Heart left ventricle (tissue), 16 donors: ENCODE data around the gene ETV7. TPM values are rescaled to one million over a fixed set of nuclear protein-coding genes. Genes with fewer than 3 reads are reported as not detected.
"Not testable (repeated sequence)": the region's sequence is repeated elsewhere in the genome, so short reads cannot be mapped to it uniquely, and the experiment has no call there.

Experiments
- ATAC-seq, 4 donors: fragments of 200-7000 bp; cut with Tn5 transposase; one replicate each; pipeline ENCODE4 v1.9.1; 2020 to 2022; ENCODE audit warnings: moderate library complexity in 4 of 4, mild to moderate bottlenecking in 3 of 4, moderate number of reproducible peaks in 1 of 4
- DNase-seq, 5 donors: peaks; one replicate each; pipeline ENCODE4 v3.0.0-alpha.2; 2020
- H3K27ac ChIP-seq, 12 donors: fragments of 200-600 bp; sonication (generic) in 4 of 12; one replicate each; pipeline versions ENCODE4 v1.5.0 to v1.8.0; 2016 to 2022; ENCODE audit warnings: mild to moderate bottlenecking in 2 of 12
- H3K27me3 ChIP-seq, 9 donors: fragments of 200-600 bp; sonication (generic) in 2 of 9; one replicate each; pipeline versions ENCODE4 v1.5.1 to v1.8.0; 2016 to 2022; ENCODE audit warnings: mild to moderate bottlenecking in 3 of 9
- H3K36me3 ChIP-seq, 9 donors: fragments of 200-600 bp; sonication (generic) in 2 of 9; one replicate each; pipeline versions ENCODE4 v1.5.0 to v1.8.0; 2018 to 2022; ENCODE audit warnings: mild to moderate bottlenecking in 2 of 9
- H3K4me1 ChIP-seq, 12 donors: fragments of 200-600 bp; sonication (generic) in 4 of 12; one replicate each; pipeline versions ENCODE4 v1.5.0 to v1.8.0; 2016 to 2022; ENCODE audit warnings: mild to moderate bottlenecking in 3 of 12
- H3K4me3 ChIP-seq, 12 donors: fragments of 200-600 bp; sonication (generic) in 4 of 12; one replicate each; pipeline versions ENCODE4 v1.5.0 to v1.8.0; 2017 to 2022; ENCODE audit warnings: mild to moderate bottlenecking in 9 of 12, moderate library complexity in 4 of 12
- H3K9me3 ChIP-seq, 12 donors: fragments of 200-600 bp; sonication (generic) in 4 of 12; one replicate each; pipeline versions ENCODE4 v1.5.0 to v1.8.0; 2016 to 2022; ENCODE audit warnings: mild to moderate bottlenecking in 1 of 12
- CTCF ChIP-seq, 12 donors: fragments of 200-600 bp; sonication (generic) in 4 of 12; IDR thresholded peaks; one replicate each; pipeline versions ENCODE4 v1.5.0 to v1.8.0; 2018 to 2022; ENCODE audit warnings: antibody characterized with exemption in 12 of 12, mild to moderate bottlenecking in 5 of 12
- POLR2A ChIP-seq, 2 donors: fragments of 450-650 bp; IDR thresholded peaks; one replicate each; pipeline ENCODE4 v1.6.1; 2017; ENCODE audit warnings: antibody characterized with exemption in 2 of 2, mild to moderate bottlenecking in 2 of 2, moderate library complexity in 2 of 2
- WGBS, 4 donors: extraction: QIAGEN DNeasy Blood & Tissue Kit in 2 of 4; methylation state at CpG; one replicate each; pipeline versions ENCODE4 v1.1.5 to v1.1.7; 2013 to 2018; 5-methylcytosine and 5-hydroxymethylcytosine counted together
- intact Hi-C, 10 donors: fragments of 100-400 bp; cut with DNase I; formaldehyde crosslinking; loops; one replicate each; pipeline versions ENCODE4 v1.11.1 to v1.14.2; 2022
- polyA plus RNA-seq, 2 donors: library from polyadenylated mRNA; stranded (reverse); fragments of 200-250 nt; gene quantifications; one replicate each; pipeline ENCODE4 v1.2.3, GENCODE V29; 2013
- total RNA-seq, 9 donors: library from RNA; depleted of rRNA in 2 of 9; stranded (reverse); fragments of >200 nt in 2 of 9; fragmentation: NEBNext Ultra II Directional in 3 of 9; extraction: Animal tissue kit (Norgen Biotek cat#: 25700) in 3 of 9; gene quantifications; one replicate each; pipeline versions ENCODE4 v1.1.0 to v1.2.4, GENCODE V29; 2016 to 2023
- donor health status: ischemic (EF 13 %, LVEDD 7.1; RV severe dilation, severe dysfunction).
- donor health status: healthy with polysubstance abuse.
- donor health status: DM: no; HTN: yes; CAD: no.
- donor health status: DM: no; HTN: no; CAD: no.
- donor health status: ischemic (EF 25% LVEDD 6.9; RV normal size, moderate dysfunction).
- donor health status: ischemic (EF 25% LVEDD 5.7; RV mildly dilated, moderate dysfunction).
- donor health status: healthy.
- donor health status: DM: yes; HTN: yes; CAD: no.
- donor health status: ischemic (EF 35%, LVEDD 5.7; RV mildly dilated, moderate dysfunction).
- donor health status: nonischemic (EF 11% LVEDD 7.7; RV severe dilation, severe dysfunction).
- donor health status: DM: yes; HTN: yes; CAD: no.
- donor health status: PGD.
- donor health status: ischemic (EF 29% LVEDD 5.4; RV normal size, mild dysfunction).
- donor health status: nonischemic (EF 23%, LVEDD 6.1; RV moderate dilation, normal function).

The ETV7 gene
- total and polyA plus RNA-seq, 11 donors: 0.06 to 5.1 (median 0.31) TPM; not detected in 5

GRCh38 chr6:36364669-36365479 lies 22.6 kb downstream of the ETV7 start:
- H3K9me3 ChIP-seq: no peaks in the 10 kb centered on the region
- ATAC-seq (no peak), DNase-seq (no peak)
- H3K4me3 ChIP-seq: no peak overlapping the region
- peaks cover 0 to 17% (median 6%) of the 10 kb centered on the region in 12 donors for H3K4me1 ChIP-seq
- TF ChIP-seq CTCF (IDR thresholded peaks at IDR 0.05) (no peak), POLR2A (IDR thresholded peaks at IDR 0.05) (no peak)
- 78 to 86% (median 81%) methylated on average over 16 to 19 of the region's 19 CpGs for WGBS, 4 donors
- H3K36me3 ChIP-seq: peaks cover 0 to 21% (median 0%) of the 10 kb centered on the region in 9 donors
- intact Hi-C loops: loop anchor here in 6 of 10 donors (5.0 to 10.0 kb wide), 4 partner anchors 238 to 340 kb away; partner anchors contain the start of genes MAPK14 (in 2 of the 6) and SLC26A8 (in 2 of the 6)
- H3K27ac ChIP-seq: no peak overlapping the region
- H3K27me3 ChIP-seq: peaks cover 0 to 9% (median 0%) of the 10 kb centered on the region in 9 donors

GRCh38 chr6:36364061-36364635 lies 23.3 kb downstream of the ETV7 start:
- H3K27me3 ChIP-seq, H3K4me3 ChIP-seq, H3K9me3 ChIP-seq, H3K27ac ChIP-seq, ATAC-seq, DNase-seq: not testable (repeated sequence)
- intact Hi-C loops: loop anchor here in 6 of 10 donors (5.0 to 10.0 kb wide), 4 partner anchors 237 to 339 kb away; partner anchors contain the start of genes MAPK14 (in 2 of the 6) and SLC26A8 (in 2 of the 6)
- H3K36me3 ChIP-seq: peaks cover 0 to 16% (median 0%) of the 10 kb centered on the region in 9 donors
- 95 to 99% (median 98%) methylated on average over 15 to 34 of the region's 34 CpGs for WGBS, 4 donors
- peaks cover 0 to 24% (median 6%) of the 10 kb centered on the region in 12 donors for H3K4me1 ChIP-seq

- WGBS, 4 donors: 84 to 95% (median 92%) methylated on average over 12 to 13 of the region's 13 CpGs
- not testable (repeated sequence) for H3K27ac ChIP-seq, DNase-seq, H3K4me3 ChIP-seq, H3K36me3 ChIP-seq, H3K27me3 ChIP-seq, H3K9me3 ChIP-seq, ATAC-seq
- intact Hi-C loops: loop anchor here in 6 of 10 donors (5.0 to 10.0 kb wide), 4 partner anchors 236 to 339 kb away; partner anchors contain the start of genes MAPK14 (in 2 of the 6) and SLC26A8 (in 2 of the 6)
- H3K4me1 ChIP-seq: peaks cover 0 to 32% (median 9%) of the 10 kb centered on the region in 12 donors
These were observed 24.1 kb downstream of the ETV7 start for GRCh38 chr6:36363371-36363752.

GRCh38 chr6:36362551-36363370 lies 24.7 kb downstream of the ETV7 start:
- 90 to 96% (median 91%) methylated on average over 25 of the region's 25 CpGs for WGBS, 4 donors

More at GRCh38 chr6:36362551-36363370, 24.7 kb downstream of the ETV7 start:
- peaks cover 0 to 38% (median 13%) of the 10 kb centered on the region in 12 donors for H3K4me1 ChIP-seq
- peaks cover 0 to 9% (median 0%) of the 10 kb centered on the region in 9 donors for H3K27me3 ChIP-seq
- no peak for DNase-seq
- intact Hi-C loops: loop anchor here in 6 of 10 donors (5.0 to 10.0 kb wide), 4 partner anchors 235 to 338 kb away; partner anchors contain the start of genes MAPK14 (in 2 of the 6) and SLC26A8 (in 2 of the 6)
- H3K4me3 ChIP-seq: no peak overlapping the region
- TF ChIP-seq CTCF (IDR thresholded peaks at IDR 0.05): no peak
- no peak for TF ChIP-seq POLR2A (IDR thresholded peaks at IDR 0.05)
- H3K27ac ChIP-seq: no peak overlapping the region
- no peaks in the 10 kb centered on the region for H3K9me3 ChIP-seq
- no peak for ATAC-seq
- peaks cover 0 to 6% (median 0%) of the 10 kb centered on the region in 9 donors for H3K36me3 ChIP-seq
